GM18508 (cell line): ENCODE data around the gene FSD1L.
"Not testable (repeated sequence)": the region's sequence is repeated elsewhere in the genome, so short reads cannot be mapped to it uniquely, and the experiment has no call there.

Experiments used
- ATAC-seq: cut with Tn5 transposase; IDR thresholded peaks from one replicate; pipeline ENCODE4 v1.9.1; 2021; ENCODE audit warnings: moderate number of reproducible peaks; ENCODE audit not compliant: insufficient read depth, unreplicated experiment

Gene FSD1L

GRCh38 chr9:105475302-105475701, 27.5 kb downstream of the FSD1L start:
- no peak for ATAC-seq

- no peak for ATAC-seq
Observed at GRCh38 chr9:105479846-105480245, 32.0 kb downstream of the FSD1L start.

GRCh38 chr9:105483618-105484017, 35.8 kb downstream of the FSD1L start:
- peak; percentile 71 for ATAC-seq

- ATAC-seq: no peak
Observed at GRCh38 chr9:105484226-105484625, 36.4 kb downstream of the FSD1L start.

GRCh38 chr9:105485131-105485530, 37.3 kb downstream of the FSD1L start:
- ATAC-seq: no peak

GRCh38 chr9:105496826-105497225, 49.0 kb downstream of the FSD1L start:
- ATAC-seq: no peak

- ATAC-seq: no peak
Observed at GRCh38 chr9:105497704-105498103, 49.9 kb downstream of the FSD1L start.

- peak; percentile 90 for ATAC-seq
Observed at GRCh38 chr9:105500108-105500766, 52.4 kb downstream of the FSD1L start.

GRCh38 chr9:105501414-105501813, 53.6 kb downstream of the FSD1L start:
- no peak for ATAC-seq

- ATAC-seq: no peak
Observed at GRCh38 chr9:105502276-105502675, 54.4 kb downstream of the FSD1L start.

GRCh38 chr9:105503881-105504280, 56.0 kb downstream of the FSD1L start:
- peak; percentile 31 for ATAC-seq

GRCh38 chr9:105507096-105507790, 59.4 kb downstream of the FSD1L start:
- no peak for ATAC-seq

- ATAC-seq: no peak
Observed at GRCh38 chr9:105508530-105508929, 60.7 kb downstream of the FSD1L start.

- peak; percentile 64 for ATAC-seq
Observed at GRCh38 chr9:105510024-105510423, 62.2 kb downstream of the FSD1L start.

GRCh38 chr9:105511446-105511845, 63.6 kb downstream of the FSD1L start:
- no peak for ATAC-seq

- ATAC-seq: no peak
Observed at GRCh38 chr9:105515811-105516413, 68.1 kb downstream of the FSD1L start.

- ATAC-seq: not testable (repeated sequence)
Observed at GRCh38 chr9:105519710-105520369, 72.0 kb downstream of the FSD1L start.

GRCh38 chr9:105520992-105521391, 73.2 kb downstream of the FSD1L start:
- not testable (repeated sequence) for ATAC-seq

GRCh38 chr9:105522618-105523385, 75.0 kb downstream of the FSD1L start:
- ATAC-seq: peak; percentile 91

GRCh38 chr9:105531530-105531929, 83.7 kb downstream of the FSD1L start:
- ATAC-seq: no peak
